BLaER1 treated with 17β-estradiol and CSF1 and Interleukin-3, amounts not matched to agents 10 nM and 100 nM (cell line): ENCODE data around the gene PTPRD.
A peak's percentile ranks its signal among the peaks of the same experiment; 100 is the strongest.

Experiments
- H3K27ac ChIP-seq, 11 experiments: shearing (Covaris generic); formaldehyde crosslinking; 2 replicates each; pipeline ENCODE4 v1.8.1; 2022
- H3K27me3 ChIP-seq, 11 experiments: shearing (Covaris generic); formaldehyde crosslinking; 2 replicates each; pipeline ENCODE4 v1.8.1; 2022
- H3K36me3 ChIP-seq, 11 experiments: shearing (Covaris generic); formaldehyde crosslinking; 2 replicates each; pipeline ENCODE4 v1.8.1; 2022
- H3K4me1 ChIP-seq, 10 experiments: shearing (Covaris generic); formaldehyde crosslinking; 2 replicates each; pipeline ENCODE4 v1.8.1; 2022
- H3K4me2 ChIP-seq, 11 experiments: shearing (Covaris generic); formaldehyde crosslinking; 2 replicates each; pipeline ENCODE4 v1.8.1; 2022
- H3K4me3 ChIP-seq, 10 experiments: shearing (Covaris generic); formaldehyde crosslinking; 2 replicates each; pipeline ENCODE4 v1.8.1; 2022
- H3K9ac ChIP-seq, 11 experiments: shearing (Covaris generic); formaldehyde crosslinking; 2 replicates each; pipeline ENCODE4 v1.8.1; 2022
- H3K9me3 ChIP-seq, 11 experiments: shearing (Covaris generic); formaldehyde crosslinking; replicated peaks in 1 of 11; 2 replicates each; pipeline ENCODE4 v1.8.1; 2022
- H4K20me1 ChIP-seq, 11 experiments: shearing (Covaris generic); formaldehyde crosslinking; 2 replicates each; pipeline ENCODE4 v1.8.1; 2022
- Cebpa-rat ChIP-seq, 11 experiments: shearing (Covaris generic); IDR thresholded peaks; 2 replicates each; pipeline ENCODE4 v1.8.1; 2022

The PTPRD gene

DNA sequence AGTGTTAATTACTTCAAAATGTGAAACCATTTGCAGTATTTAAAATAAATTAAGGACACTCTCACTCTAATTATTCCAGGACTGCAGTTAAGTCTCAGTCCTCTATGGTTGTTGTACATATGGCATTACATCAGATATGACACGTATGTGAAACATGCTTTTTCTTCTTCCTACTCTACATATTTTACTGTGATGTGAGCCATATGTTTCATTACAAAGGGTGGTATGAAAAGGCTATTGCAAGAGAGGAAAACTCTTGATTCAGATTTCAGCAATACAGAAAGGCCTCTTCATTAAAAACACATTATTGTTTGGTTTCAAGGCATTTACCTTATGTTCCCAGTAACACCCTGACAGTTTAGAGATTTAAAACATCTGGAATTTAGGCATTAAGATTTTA lies 1848.8 kb downstream of the PTPRD start:
- Histone ChIP-seq H3K4me2 (no peak overlapping the region), H3K27me3 (no peaks in the 10 kb centered on the region), H3K9me3 (no peaks in the 10 kb centered on the region), H3K4me1 (peaks cover 0 to 16% (median 7%) of the 10 kb centered on the region in 10 experiments; a peak in 10 of 20 replicates), H4K20me1 (no peaks in the 10 kb centered on the region), H3K27ac (no peak overlapping the region), H3K9ac (no peak overlapping the region), H3K36me3 (no peaks in the 10 kb centered on the region), H3K4me3 (no peak overlapping the region)
- TF ChIP-seq Cebpa-rat (IDR thresholded peaks at IDR 0.05), result no peak

- Histone ChIP-seq H3K27ac (no peak overlapping the region), H4K20me1 (no peaks in the 10 kb centered on the region), H3K4me3 (no peak overlapping the region), H3K9ac (no peak overlapping the region), H3K4me1 (peaks cover 0 to 16% (median 7%) of the 10 kb centered on the region in 10 experiments; a peak in 10 of 20 replicates), H3K36me3 (no peaks in the 10 kb centered on the region), H3K27me3 (no peaks in the 10 kb centered on the region), H3K4me2 (no peak overlapping the region), H3K9me3 (peaks cover 0 to 4% (median 0%) of the 10 kb centered on the region in 11 experiments; a peak in 1 of 22 replicates)
- no peak for TF ChIP-seq Cebpa-rat (IDR thresholded peaks at IDR 0.05)
Observed at GRCh38 chr9:8762479-8763085, 1850.2 kb downstream of the PTPRD start.

GRCh38 chr9:8760000-8760767 lies 1852.6 kb downstream of the PTPRD start:
- peaks cover 0 to 4% (median 0%) of the 10 kb centered on the region in 11 experiments; a peak in 1 of 22 replicates for H3K9me3 ChIP-seq
- no peaks in the 10 kb centered on the region for H3K36me3 ChIP-seq
- H4K20me1 ChIP-seq, result no peaks in the 10 kb centered on the region
- peak overlapping the region in 1 of 11 experiments; percentile 29; a peak in 1 of 22 replicates for H3K27ac ChIP-seq
- no peak overlapping the region for H3K9ac ChIP-seq
- no peak overlapping the region for H3K4me3 ChIP-seq
- peaks cover 0 to 16% (median 7%) of the 10 kb centered on the region in 10 experiments; a peak in 10 of 20 replicates for H3K4me1 ChIP-seq
- H3K27me3 ChIP-seq, result no peaks in the 10 kb centered on the region
- no peak for TF ChIP-seq Cebpa-rat (IDR thresholded peaks at IDR 0.05)
- peak overlapping the region in 4 of 11 experiments; percentile 26 to 65 (median 56); a peak in 9 of 22 replicates for H3K4me2 ChIP-seq

- Histone ChIP-seq H3K9me3 (peaks cover 0 to 4% (median 0%) of the 10 kb centered on the region in 11 experiments; a peak in 1 of 22 replicates), H3K9ac (no peak overlapping the region), H3K27me3 (no peaks in the 10 kb centered on the region), H3K27ac (no peak overlapping the region), H3K4me1 (peaks cover 0 to 16% (median 7%) of the 10 kb centered on the region in 10 experiments; a peak in 10 of 20 replicates), H3K4me3 (no peak overlapping the region), H3K36me3 (no peaks in the 10 kb centered on the region), H4K20me1 (no peaks in the 10 kb centered on the region), H3K4me2 (no peak overlapping the region)
- TF ChIP-seq Cebpa-rat (IDR thresholded peaks at IDR 0.05), result no peak
Observed at GRCh38 chr9:8757881-8758280, 1854.9 kb downstream of the PTPRD start.

- Histone ChIP-seq H3K4me3 (no peak overlapping the region), H3K36me3 (no peaks in the 10 kb centered on the region), H3K27me3 (no peaks in the 10 kb centered on the region), H3K9ac (no peak overlapping the region), H3K27ac (no peak overlapping the region), H4K20me1 (no peaks in the 10 kb centered on the region), H3K4me1 (peaks cover 0 to 4% (median 0%) of the 10 kb centered on the region in 10 experiments; a peak in 6 of 20 replicates), H3K9me3 (peaks cover 0 to 4% (median 0%) of the 10 kb centered on the region in 11 experiments; a peak in 1 of 22 replicates), H3K4me2 (no peak overlapping the region)
- no peak for TF ChIP-seq Cebpa-rat (IDR thresholded peaks at IDR 0.05)
Observed at GRCh38 chr9:8754751-8755150, 1858.1 kb downstream of the PTPRD start.

DNA sequence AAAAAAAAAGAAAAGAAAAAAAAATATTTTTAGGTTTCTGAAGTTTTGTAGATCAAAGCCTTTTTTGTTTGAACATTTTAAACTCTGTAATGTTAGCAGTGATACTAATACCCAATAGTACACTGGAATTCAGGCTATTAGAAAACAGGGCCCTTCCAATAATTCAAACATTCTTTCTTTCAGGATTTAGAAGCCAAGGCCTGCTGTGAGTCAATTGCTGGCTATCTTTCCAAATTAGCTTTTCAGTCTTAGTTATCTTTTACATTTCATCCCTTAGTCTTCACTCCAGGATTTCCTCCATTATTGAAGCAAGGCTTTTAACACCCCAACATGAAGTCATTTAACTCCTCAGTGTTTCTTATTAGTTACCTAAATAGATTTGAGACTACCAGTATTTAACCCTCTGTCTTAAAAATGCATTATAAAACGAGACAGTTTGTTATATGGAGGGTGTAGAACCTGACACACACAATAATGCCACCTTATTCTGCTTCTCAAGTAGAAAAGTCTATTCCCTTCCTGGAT lies 1861.3 kb downstream of the PTPRD start:
- Histone ChIP-seq H3K4me2 (no peak overlapping the region), H3K9me3 (0 out of 22 replicates have a peak, but pooled peaks cover 0 to 4% (median 0%) of the 10 kb centered on the region in 11 experiments), H3K4me3 (no peak overlapping the region), H3K9ac (no peak overlapping the region), H3K27ac (no peak overlapping the region), H3K27me3 (no peaks in the 10 kb centered on the region), H4K20me1 (no peaks in the 10 kb centered on the region), H3K4me1 (no peaks in the 10 kb centered on the region), H3K36me3 (no peaks in the 10 kb centered on the region)
- TF ChIP-seq Cebpa-rat (IDR thresholded peaks at IDR 0.05), result no peak

DNA sequence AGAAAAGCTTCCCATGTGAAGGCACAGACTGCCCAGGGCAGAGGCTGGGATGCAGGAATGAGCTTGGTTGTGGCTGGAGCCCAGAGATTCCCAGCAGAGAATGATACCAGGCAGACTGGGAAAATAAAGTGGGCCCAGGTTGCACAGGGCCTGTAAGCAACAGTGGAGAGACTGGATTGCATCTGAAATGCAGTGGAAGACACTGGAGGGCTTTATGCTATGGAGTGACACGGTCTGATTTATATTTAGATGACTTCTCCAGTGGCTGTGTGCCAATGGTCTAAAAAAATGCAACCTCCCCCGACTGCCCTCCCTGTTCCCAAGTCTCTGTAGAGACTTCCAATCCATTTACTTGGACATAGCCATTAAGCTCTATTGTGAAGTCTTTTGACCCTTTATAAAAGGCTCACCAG lies 1862.2 kb downstream of the PTPRD start:
- Histone ChIP-seq H3K9me3 (0 out of 22 replicates have a peak, but pooled peaks cover 0 to 4% (median 0%) of the 10 kb centered on the region in 11 experiments), H3K4me2 (no peak overlapping the region), H3K9ac (no peak overlapping the region), H4K20me1 (no peaks in the 10 kb centered on the region), H3K4me3 (no peak overlapping the region), H3K4me1 (no peaks in the 10 kb centered on the region), H3K27ac (no peak overlapping the region), H3K27me3 (no peaks in the 10 kb centered on the region), H3K36me3 (no peaks in the 10 kb centered on the region)
- TF ChIP-seq Cebpa-rat (IDR thresholded peaks at IDR 0.05), result no peak

DNA sequence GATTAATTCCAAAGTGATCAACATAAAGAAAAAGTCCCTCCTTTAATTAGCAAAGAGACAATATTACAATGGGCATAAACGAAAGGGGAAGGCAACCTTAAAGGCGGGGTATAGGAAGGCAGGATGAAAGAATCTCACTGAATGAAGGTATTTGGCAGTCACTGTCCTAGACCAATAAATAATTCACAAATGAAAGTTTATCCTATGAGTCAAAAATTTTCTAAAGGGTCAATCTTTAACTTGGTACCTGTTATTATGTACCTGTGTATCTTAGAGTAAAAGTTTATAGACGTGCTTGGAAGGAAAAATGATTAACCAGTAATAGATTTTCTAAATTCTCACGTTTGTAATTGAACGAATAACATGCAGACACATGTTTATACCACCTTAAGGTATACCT lies 1867.5 kb downstream of the PTPRD start:
- Histone ChIP-seq H3K27me3 (no peaks in the 10 kb centered on the region), H3K4me2 (no peak overlapping the region), H3K4me3 (no peak overlapping the region), H3K4me1 (no peaks in the 10 kb centered on the region), H3K9ac (no peak overlapping the region), H3K27ac (no peak overlapping the region), H3K9me3 (0 out of 22 replicates have a peak, but pooled peaks cover 0 to 4% (median 0%) of the 10 kb centered on the region in 11 experiments), H3K36me3 (no peaks in the 10 kb centered on the region), H4K20me1 (no peaks in the 10 kb centered on the region)
- TF ChIP-seq Cebpa-rat (IDR thresholded peaks at IDR 0.05), result no peak

DNA sequence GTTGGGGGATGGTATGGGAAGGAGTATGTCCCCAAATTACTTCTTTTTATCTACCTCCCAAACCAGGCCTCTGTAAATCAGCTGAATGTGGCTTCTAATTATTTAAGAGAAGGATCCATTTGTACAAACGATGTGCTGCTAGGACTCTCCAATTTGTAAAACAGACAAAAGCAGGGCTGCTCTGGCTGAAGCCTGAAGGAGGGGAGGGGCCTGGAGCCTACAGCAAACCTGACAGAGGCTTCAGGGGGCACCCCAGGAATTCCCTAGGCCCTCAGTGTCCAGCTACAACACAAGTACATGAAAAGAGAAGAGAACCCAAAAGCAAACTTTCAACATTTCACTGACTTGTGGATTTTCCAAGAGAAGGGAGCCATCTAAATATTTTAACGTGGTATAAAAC lies 1873.9 kb downstream of the PTPRD start:
- Histone ChIP-seq H3K36me3 (no peaks in the 10 kb centered on the region), H3K9ac (no peak overlapping the region), H4K20me1 (no peaks in the 10 kb centered on the region), H3K4me1 (peaks cover 2 to 14% (median 11%) of the 10 kb centered on the region in 10 experiments; a peak in 19 of 20 replicates), H3K9me3 (peaks cover 0 to 10% (median 4%) of the 10 kb centered on the region in 11 experiments; a peak in 6 of 22 replicates), H3K4me3 (no peak overlapping the region), H3K4me2 (no peak overlapping the region), H3K27me3 (no peaks in the 10 kb centered on the region), H3K27ac (no peak overlapping the region)
- TF ChIP-seq Cebpa-rat (IDR thresholded peaks at IDR 0.05), result no peak
